ENCODE measurements around the gene KCNG1. TPM values are rescaled to one million over a fixed set of nuclear protein-coding genes. Genes with fewer than 3 reads are reported as not detected.

The KCNG1 gene
- total and polyA plus RNA-seq, 2 of the 13 experiments (the other 11 are each of a cell fraction or from before 2014, with no cell fraction given): not detected

GRCh38 chr20:50958615-50959542, 64.0 kb downstream of the KCNG1 start, which contains the start of gene MOCS3 (continued):
- 0 out of 2 replicates have a peak, but pooled peaks have one; percentile 30 for TF ChIP-seq ETV5 (CRISPR knock-in tag; IDR thresholded peaks at IDR 0.05; ENCODE audit: borderline replicate concordance)
- peak; percentile 22; the same call in 1 of the 2 replicates for TF ChIP-seq JDP2 (CRISPR knock-in tag; IDR thresholded peaks at IDR 0.05; ENCODE audit: borderline replicate concordance)
- 0 out of 2 replicates have a peak, but pooled peaks have one; percentile 76 for TF ChIP-seq MEIS1 (CRISPR knock-in tag; IDR thresholded peaks at IDR 0.05; ENCODE audit: borderline replicate concordance)
- TF ChIP-seq ZSCAN31 (CRISPR knock-in tag; IDR thresholded peaks at IDR 0.05; ENCODE audit: low read depth): no peak; the same call in 1 of the 2 replicates
- peak; percentile 72; the same call in 1 of the 2 replicates for TF ChIP-seq ZHX2 (IDR thresholded peaks at IDR 0.05; ENCODE audit: low read depth)
- no peak; the same call in none of the 2 replicates for TF ChIP-seq ZHX2 (CRISPR knock-in tag; IDR thresholded peaks at IDR 0.05; ENCODE audit: borderline replicate concordance)
- no peak; the same call in none of the 2 replicates for TF ChIP-seq KLF15 (CRISPR knock-in tag; IDR thresholded peaks at IDR 0.05; ENCODE audit: borderline replicate concordance)
- TF ChIP-seq ZNF773 (CRISPR knock-in tag; IDR thresholded peaks at IDR 0.05; ENCODE audit: borderline replicate concordance): 0 out of 2 replicates have a peak, but pooled peaks have one; percentile 61
- no peak for TF ChIP-seq ZMYM3 (CRISPR knock-in tag; IDR thresholded peaks at IDR 0.05)
- TF ChIP-seq IKZF5 (CRISPR knock-in tag; IDR thresholded peaks at IDR 0.05): no peak; the same call in 1 of the 2 replicates
- TF ChIP-seq ZNF777 (CRISPR knock-in tag; IDR thresholded peaks at IDR 0.05): peak; percentile 62
- peak; percentile 86; the same call in 1 of the 2 replicates for TF ChIP-seq ZFP90 (CRISPR knock-in tag; IDR thresholded peaks at IDR 0.05; ENCODE audit: borderline replicate concordance)
- no peak for TF ChIP-seq ATF5 (CRISPR knock-in tag; IDR thresholded peaks at IDR 0.05; ENCODE audit: low read depth)
- peak; percentile 28; the same call in 1 of the 2 replicates for TF ChIP-seq ZNF577 (CRISPR knock-in tag; IDR thresholded peaks at IDR 0.05; ENCODE audit: borderline replicate concordance, low read depth)
- no peak for TF ChIP-seq RNF219 (CRISPR knock-in tag; IDR thresholded peaks at IDR 0.05)
- TF ChIP-seq ZBTB7B (CRISPR knock-in tag; IDR thresholded peaks at IDR 0.05): no peak
- TF ChIP-seq TRIM24 (CRISPR knock-in tag; IDR thresholded peaks at IDR 0.05): no peak
- no peak for TF ChIP-seq HDAC6 (IDR thresholded peaks at IDR 0.05; ENCODE audit: low read depth, low read length)
